ENCODE measurements around the gene TBC1D12. TPM values are rescaled to one million over a fixed set of nuclear protein-coding genes. Genes with fewer than 3 reads are reported as not detected.

TBC1D12 gene
- total RNA-seq, 1 donor from 2014 or later, result 14.7 TPM

DNA sequence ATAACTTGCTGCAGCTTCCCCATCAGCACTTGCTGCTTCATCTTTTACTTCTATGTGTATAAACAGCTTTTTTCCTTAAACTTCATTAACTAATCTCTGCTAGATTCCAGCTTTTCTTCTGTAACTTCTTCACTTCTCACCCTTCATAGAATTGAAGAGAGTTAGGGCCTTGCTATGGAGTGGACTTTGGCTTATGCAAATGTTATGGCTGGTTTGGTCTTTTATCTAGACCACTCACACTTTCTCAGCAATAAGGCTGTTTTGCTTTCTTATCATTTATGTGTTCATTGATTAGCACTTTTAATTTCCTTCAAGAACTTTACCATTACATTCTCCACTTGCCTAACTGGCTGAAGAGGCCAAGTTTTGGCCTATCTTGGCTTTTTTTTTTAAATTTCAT, 79.1 kb downstream of the TBC1D12 start:
- H3K27ac ChIP-seq, result no peak overlapping the region
- intact Hi-C loops (cut with DNase I), result no loop called here
- H3K4me3 ChIP-seq, result no peak overlapping the region
- no peaks in the 10 kb centered on the region for H3K27me3 ChIP-seq
- H3K9me3 ChIP-seq, result peaks cover 9% of the 10 kb centered on the region
- TF ChIP-seq POLR2A (IDR thresholded peaks at IDR 0.05), result no peak
- TF ChIP-seq POLR2AphosphoS5 (IDR thresholded peaks at IDR 0.05; ENCODE audit: insufficient read depth in 1 of 2, low read depth in 1 of 2), result no peak
- TF ChIP-seq CTCF (IDR thresholded peaks at IDR 0.05), result no peak
- H3K36me3 ChIP-seq, result peaks cover 0 to 8% of the 10 kb centered on the region in 2 donors
- no peak for DNase-seq (ENCODE audit: extremely low spot score in 2 of 2)
- H3K4me1 ChIP-seq, result peaks cover 6% of the 10 kb centered on the region

DNA sequence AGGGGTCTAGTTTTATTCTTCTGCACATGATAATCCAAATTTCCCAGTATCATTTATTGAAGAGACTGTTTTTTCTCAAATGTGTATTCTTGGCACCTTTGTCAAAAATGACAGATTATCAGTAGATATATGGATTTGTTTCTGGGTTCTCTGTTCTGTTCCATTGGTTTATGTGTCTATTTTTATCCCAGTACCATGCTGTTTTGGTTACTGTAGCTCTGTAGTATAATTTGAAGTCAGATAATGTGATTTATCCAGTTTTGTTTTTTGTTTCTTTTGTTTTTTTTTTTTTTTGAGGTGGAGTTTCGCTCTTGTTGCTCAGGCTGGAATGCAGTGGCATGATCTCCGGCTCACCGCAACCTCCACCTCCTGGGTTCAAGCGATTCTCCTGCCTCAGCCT, 81.6 kb downstream of the TBC1D12 start:
- no peaks in the 10 kb centered on the region for H3K4me1 ChIP-seq
- no peak for DNase-seq (ENCODE audit: extremely low spot score in 2 of 2)
- H3K4me3 ChIP-seq, result no peak overlapping the region
- peaks cover 0 to 8% of the 10 kb centered on the region in 2 donors for H3K36me3 ChIP-seq
- peaks cover 9% of the 10 kb centered on the region for H3K9me3 ChIP-seq
- H3K27ac ChIP-seq, result no peak overlapping the region
- TF ChIP-seq POLR2A (IDR thresholded peaks at IDR 0.05) (no peak), POLR2AphosphoS5 (IDR thresholded peaks at IDR 0.05; ENCODE audit: insufficient read depth in 1 of 2, low read depth in 1 of 2) (no peak), CTCF (IDR thresholded peaks at IDR 0.05) (no peak)
- no peaks in the 10 kb centered on the region for H3K27me3 ChIP-seq
- intact Hi-C loops (cut with DNase I), result no loop called here

- peaks cover 9% of the 10 kb centered on the region for H3K9me3 ChIP-seq
- H3K4me3 ChIP-seq, result no peak overlapping the region
- no peak for TF ChIP-seq CTCF (IDR thresholded peaks at IDR 0.05)
- TF ChIP-seq POLR2AphosphoS5 (IDR thresholded peaks at IDR 0.05; ENCODE audit: insufficient read depth in 1 of 2, low read depth in 1 of 2), result no peak
- TF ChIP-seq POLR2A (IDR thresholded peaks at IDR 0.05), result no peak
- no peak overlapping the region for H3K27ac ChIP-seq
- DNase-seq (ENCODE audit: extremely low spot score in 2 of 2), result no peak
- no peaks in the 10 kb centered on the region for H3K27me3 ChIP-seq
- intact Hi-C loops (cut with DNase I), result no loop called here
- H3K36me3 ChIP-seq, result peaks cover 0 to 8% of the 10 kb centered on the region in 2 donors
- H3K4me1 ChIP-seq, result no peaks in the 10 kb centered on the region
These were observed 82.8 kb downstream of the TBC1D12 start for GRCh38 chr10:94485094-94485493.

- no peak overlapping the region for H3K27ac ChIP-seq
- H3K4me1 ChIP-seq, result no peaks in the 10 kb centered on the region
- peaks cover 9% of the 10 kb centered on the region for H3K9me3 ChIP-seq
- intact Hi-C loops (cut with DNase I), result no loop called here
- H3K36me3 ChIP-seq, result peaks cover 0 to 8% of the 10 kb centered on the region in 2 donors
- TF ChIP-seq CTCF (IDR thresholded peaks at IDR 0.05) (no peak), POLR2AphosphoS5 (IDR thresholded peaks at IDR 0.05; ENCODE audit: insufficient read depth in 1 of 2, low read depth in 1 of 2) (no peak), POLR2A (IDR thresholded peaks at IDR 0.05) (no peak)
- H3K4me3 ChIP-seq, result no peak overlapping the region
- no peak for DNase-seq (ENCODE audit: extremely low spot score in 2 of 2)
- H3K27me3 ChIP-seq, result no peaks in the 10 kb centered on the region
These were observed 85.2 kb downstream of the TBC1D12 start for GRCh38 chr10:94487575-94487974.

- no peak for DNase-seq (ENCODE audit: extremely low spot score in 2 of 2)
- Histone ChIP-seq H3K27me3 (no peaks in the 10 kb centered on the region), H3K27ac (no peak overlapping the region), H3K36me3 (peaks cover 0 to 4% of the 10 kb centered on the region in 2 donors), H3K4me1 (no peaks in the 10 kb centered on the region), H3K4me3 (no peak overlapping the region), H3K9me3 (peaks cover 6% of the 10 kb centered on the region)
- TF ChIP-seq POLR2A (IDR thresholded peaks at IDR 0.05) (no peak), POLR2AphosphoS5 (IDR thresholded peaks at IDR 0.05; ENCODE audit: insufficient read depth in 1 of 2, low read depth in 1 of 2) (no peak), CTCF (IDR thresholded peaks at IDR 0.05) (no peak)
- intact Hi-C loops (cut with DNase I), result no loop called here
These were observed 86.8 kb downstream of the TBC1D12 start for GRCh38 chr10:94489107-94489506.

Data from vagina (tissue), 2 donors.